GM19023 (cell line): ENCODE data around the gene GNAI2.
A peak's percentile ranks its signal among the peaks of the same experiment; 100 is the strongest.

ENCODE experiments used
- ATAC-seq: cut with Tn5 transposase; IDR thresholded peaks from one replicate; pipeline ENCODE4 v1.9.1; 2021; ENCODE audit warnings: mild to moderate bottlenecking, moderate library complexity; ENCODE audit not compliant: unreplicated experiment

Gene GNAI2

GRCh38 chr3:50295553-50296431 lies 59.8 kb downstream of the GNAI2 start:
- ATAC-seq = no peak

DNA sequence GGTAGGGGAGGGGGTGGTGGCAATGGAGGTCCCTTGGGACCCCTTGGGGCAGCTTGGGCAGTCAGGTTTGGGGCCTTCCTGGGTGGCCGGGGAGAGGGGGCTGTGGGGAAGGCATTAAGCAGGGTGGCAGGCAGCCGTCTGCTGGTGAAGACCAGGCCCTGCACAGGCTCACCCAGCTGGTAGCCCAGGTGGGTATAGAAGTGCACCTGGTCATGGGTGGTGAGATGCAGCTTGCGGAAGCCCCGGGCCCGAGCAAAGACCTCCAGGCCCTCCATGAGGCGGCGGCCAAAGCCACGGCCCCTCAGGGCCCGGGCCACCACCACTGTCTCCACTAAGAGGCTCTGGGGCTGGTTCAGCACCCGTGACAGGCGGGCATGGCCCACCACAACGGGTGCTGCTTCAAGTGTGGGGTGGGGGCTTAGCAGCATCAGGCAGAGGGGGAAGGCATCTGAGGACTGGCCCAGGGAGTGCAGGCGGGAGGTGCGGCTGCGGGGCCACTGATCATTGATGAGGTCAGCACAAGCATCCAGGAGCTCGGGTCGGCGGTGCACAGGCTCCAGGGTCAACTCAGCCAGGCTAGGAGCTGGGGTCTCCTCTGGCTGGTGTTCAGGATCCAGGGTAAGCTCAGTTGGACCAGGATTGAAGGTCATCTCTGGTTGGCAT lies 60.8 kb downstream of the GNAI2 start:
- ATAC-seq = no peak

- no peak for ATAC-seq
These were observed 61.4 kb downstream of the GNAI2 start for GRCh38 chr3:50297384-50297775.

GRCh38 chr3:50297896-50298725 lies 62.1 kb downstream of the GNAI2 start:
- ATAC-seq = no peak

DNA sequence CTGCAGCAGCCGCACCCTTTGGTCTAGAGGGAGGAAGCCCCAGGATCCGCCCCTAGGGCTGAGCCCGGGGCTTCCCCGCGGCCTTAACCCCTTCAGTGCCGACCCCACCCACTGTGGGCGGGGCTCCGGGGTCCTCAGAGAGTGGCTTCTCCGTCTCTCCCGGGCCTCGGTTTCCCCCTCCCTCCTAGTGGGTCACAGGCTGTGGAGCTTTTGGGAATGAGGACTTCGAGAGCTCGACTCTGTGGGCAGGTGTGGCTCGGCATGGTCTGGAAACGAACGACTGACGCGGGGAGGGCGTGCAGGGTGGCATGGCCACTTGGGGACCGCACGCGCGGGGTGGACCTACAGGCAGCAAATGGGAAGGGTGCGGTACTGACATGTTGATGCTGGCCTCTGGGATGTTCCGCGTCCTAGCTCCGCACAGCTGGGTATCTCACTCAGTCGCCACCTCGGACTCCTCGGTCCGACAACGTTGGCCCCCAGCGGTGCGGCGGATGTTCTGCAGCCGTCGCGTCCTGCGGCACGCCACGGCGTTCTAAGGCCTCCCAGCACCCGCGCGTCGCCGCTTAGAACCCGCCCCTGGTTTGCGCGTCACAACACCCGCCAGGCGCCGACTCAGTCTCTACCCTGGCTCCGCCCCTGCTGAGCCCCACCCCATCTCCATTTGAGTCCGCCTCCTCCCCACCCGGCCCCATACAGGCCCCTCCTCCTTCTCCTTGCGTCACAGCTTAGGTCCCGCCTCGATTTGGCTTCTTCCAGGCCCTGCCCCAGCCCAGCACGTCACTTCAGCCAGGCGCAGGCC lies 63.0 kb downstream of the GNAI2 start, which contains the start of the genes HYAL3 and NAA80:
TSS of gene HYAL3 (minus strand) at position 570 of the 802 bp plus-strand sequence. CDS start 3,803 bp downstream, outside the sequence.
TSS of gene NAA80 (minus strand) at position 570 of the 802 bp plus-strand sequence. CDS start 1,942 bp downstream, outside the sequence.
- peak; percentile 89 for ATAC-seq

GRCh38 chr3:50299638-50299928 lies 63.6 kb downstream of the GNAI2 start:
- no peak for ATAC-seq

DNA sequence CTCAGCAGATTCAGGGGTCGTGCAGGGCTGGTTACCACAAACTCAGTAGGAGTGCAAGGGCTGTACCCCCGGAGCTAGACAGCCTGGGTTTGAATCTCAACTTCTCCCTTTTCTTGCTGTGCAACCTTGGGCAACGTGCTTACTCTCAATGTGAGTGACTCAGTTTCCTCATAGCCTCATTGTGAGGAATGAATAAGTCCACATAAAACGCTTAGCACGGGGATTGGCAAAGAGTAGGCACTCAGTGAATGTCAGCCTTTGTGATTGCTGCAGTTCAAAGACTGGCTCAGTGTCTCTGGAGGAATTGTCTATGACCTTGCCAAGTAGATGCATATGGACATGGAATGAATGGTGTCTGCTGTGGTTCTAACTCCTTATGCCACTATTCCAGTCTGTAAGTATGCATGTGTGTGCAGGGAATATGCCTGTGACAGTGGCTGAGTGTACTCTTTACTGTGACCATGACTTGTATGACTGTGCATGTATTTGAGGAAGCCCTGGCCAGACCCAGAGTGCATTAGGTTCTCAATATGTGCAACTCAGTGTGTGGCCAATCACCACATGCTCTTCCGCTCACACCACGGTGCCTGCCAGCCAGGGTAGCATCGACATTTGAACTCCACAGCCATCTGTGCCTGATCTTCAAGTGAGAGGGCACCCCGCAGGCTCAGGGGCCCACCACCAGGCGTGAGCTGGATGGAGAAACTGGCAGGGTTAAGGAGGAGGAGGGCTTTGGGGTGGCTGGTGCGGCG lies 64.1 kb downstream of the GNAI2 start:
- no peak for ATAC-seq

- ATAC-seq = no peak
These were observed 64.8 kb downstream of the GNAI2 start for GRCh38 chr3:50300681-50301254.

- no peak for ATAC-seq
These were observed 66.3 kb downstream of the GNAI2 start for GRCh38 chr3:50302095-50303012.

DNA sequence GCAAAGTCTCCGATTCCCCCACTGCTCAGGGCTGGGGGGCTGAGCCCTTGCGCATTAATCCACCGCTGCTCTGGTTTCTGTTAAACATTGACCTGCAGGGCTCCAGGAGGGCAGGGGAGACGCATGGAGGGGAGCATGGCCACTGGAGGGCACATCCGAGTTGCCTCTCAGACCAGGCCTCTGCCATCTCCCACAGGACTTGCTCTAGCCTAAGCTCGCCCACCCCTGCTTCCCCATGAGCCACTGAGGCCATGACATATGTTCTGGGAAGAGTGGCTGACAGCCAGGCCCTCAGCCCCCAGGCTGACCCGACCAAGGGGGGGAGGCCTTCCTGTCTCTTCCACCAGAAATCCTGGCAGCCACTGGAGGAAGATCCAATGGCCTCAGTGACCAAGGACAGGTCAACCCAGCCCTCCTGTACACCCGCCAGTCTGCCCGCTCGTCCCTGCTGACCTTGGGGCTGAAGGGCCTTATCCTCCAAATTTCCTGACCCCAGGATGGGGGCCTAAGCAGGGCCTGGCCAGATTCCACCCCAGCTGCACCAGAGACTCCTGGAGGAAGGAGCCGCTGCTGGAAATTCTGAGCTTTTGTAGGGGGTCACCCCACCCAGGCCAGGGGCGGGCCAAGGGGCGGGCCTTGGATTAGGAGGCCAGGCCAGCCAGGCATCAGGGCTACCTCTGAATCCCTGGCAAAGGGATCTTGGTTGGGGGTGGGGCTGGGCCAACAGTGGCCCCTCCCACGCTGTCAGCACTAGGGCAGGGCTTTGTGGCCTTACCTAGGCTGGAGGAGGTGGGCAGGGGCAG lies 67.2 kb downstream of the GNAI2 start, which contains the start of gene HYAL1:
TSS of gene HYAL1 (minus strand) at position 562 of the 803 bp plus-strand sequence. CDS start 618 bp downstream, outside the sequence.
- ATAC-seq = no peak

GRCh38 chr3:50304601-50305000 lies 68.6 kb downstream of the GNAI2 start:
- no peak for ATAC-seq
